Stimulated activated naive CD8-positive, alpha-beta T cell treated with anti-CD3 and anti-CD28 coated beads, Interleukin-15, Interleukin-2, amounts not matched to agents 100 ng/mL and 50 ng/mL, for 24 hours (primary cell): ENCODE results near the gene SLMAP.
A peak's percentile ranks its signal among the peaks of the same experiment; 100 is the strongest.

Experiments
- H3K27ac Mint-ChIP-seq: one replicate; pipeline ENCODE4 v1.8.0; 2021; ENCODE audit warnings: mild to moderate bottlenecking, mixed read lengths
- H3K27me3 Mint-ChIP-seq: one replicate; pipeline ENCODE4 v1.8.0; 2021; ENCODE audit warnings: mixed read lengths
- H3K36me3 Mint-ChIP-seq: one replicate; pipeline ENCODE4 v1.8.0; 2021; ENCODE audit warnings: low read depth, mixed read lengths
- H3K4me1 Mint-ChIP-seq: one replicate; pipeline ENCODE4 v1.8.0; 2021; ENCODE audit warnings: low read depth, mixed read lengths
- H3K4me3 Mint-ChIP-seq: one replicate; pipeline ENCODE4 v1.8.0; 2021; ENCODE audit warnings: mild to moderate bottlenecking, mixed read lengths
- H3K9me3 Mint-ChIP-seq: one replicate; pipeline ENCODE4 v1.8.0; 2021; ENCODE audit warnings: mixed read lengths

SLMAP gene

GRCh38 chr3:57770009-57770827 is 14.1 kb downstream of the SLMAP start:
- Mint-ChIP-seq H3K4me3 (no peak overlapping the region), H3K4me1 (peaks cover 36% of the 10 kb centered on the region), H3K27me3 (no peaks in the 10 kb centered on the region), H3K27ac (no peak overlapping the region), H3K36me3 (peaks cover 56% of the 10 kb centered on the region), H3K9me3 (no peaks in the 10 kb centered on the region)

- peaks cover 42% of the 10 kb centered on the region for H3K36me3 Mint-ChIP-seq
- H3K27me3 Mint-ChIP-seq, result no peaks in the 10 kb centered on the region
- H3K4me1 Mint-ChIP-seq, result peaks cover 25% of the 10 kb centered on the region
- H3K9me3 Mint-ChIP-seq, result no peaks in the 10 kb centered on the region
- no peak overlapping the region for H3K4me3 Mint-ChIP-seq
- no peak overlapping the region for H3K27ac Mint-ChIP-seq
Observed at GRCh38 chr3:57772251-57772650, 16.1 kb downstream of the SLMAP start.

- Mint-ChIP-seq H3K4me3 (no peak overlapping the region), H3K4me1 (peaks cover 16% of the 10 kb centered on the region), H3K27me3 (no peaks in the 10 kb centered on the region), H3K27ac (no peak overlapping the region), H3K9me3 (no peaks in the 10 kb centered on the region), H3K36me3 (peaks cover 18% of the 10 kb centered on the region)
Observed at GRCh38 chr3:57777774-57778173, 21.7 kb downstream of the SLMAP start.

GRCh38 chr3:57778494-57778893 is 22.4 kb downstream of the SLMAP start:
- Mint-ChIP-seq H3K27me3 (no peaks in the 10 kb centered on the region), H3K9me3 (no peaks in the 10 kb centered on the region), H3K36me3 (peaks cover 15% of the 10 kb centered on the region), H3K4me1 (peaks cover 23% of the 10 kb centered on the region), H3K27ac (no peak overlapping the region), H3K4me3 (no peak overlapping the region)

GRCh38 chr3:57779666-57780065 is 23.6 kb downstream of the SLMAP start:
- Mint-ChIP-seq H3K4me3 (no peak overlapping the region), H3K36me3 (peaks cover 15% of the 10 kb centered on the region), H3K4me1 (peaks cover 31% of the 10 kb centered on the region), H3K9me3 (no peaks in the 10 kb centered on the region), H3K27ac (no peak overlapping the region), H3K27me3 (no peaks in the 10 kb centered on the region)

GRCh38 chr3:57783186-57784088 is 27.3 kb downstream of the SLMAP start:
- Mint-ChIP-seq H3K4me3 (no peak overlapping the region), H3K27me3 (no peaks in the 10 kb centered on the region), H3K4me1 (peaks cover 31% of the 10 kb centered on the region), H3K9me3 (no peaks in the 10 kb centered on the region), H3K36me3 (peaks cover 15% of the 10 kb centered on the region), H3K27ac (no peak overlapping the region)

- H3K4me1 Mint-ChIP-seq, result peaks cover 26% of the 10 kb centered on the region
- H3K4me3 Mint-ChIP-seq, result no peak overlapping the region
Observed at GRCh38 chr3:57784089-57784735, 28.1 kb downstream of the SLMAP start.

GRCh38 chr3:57785446-57785845 is 29.3 kb downstream of the SLMAP start:
- Mint-ChIP-seq H3K4me3 (no peak overlapping the region), H3K27me3 (no peaks in the 10 kb centered on the region), H3K27ac (no peak overlapping the region), H3K4me1 (peaks cover 30% of the 10 kb centered on the region), H3K9me3 (no peaks in the 10 kb centered on the region), H3K36me3 (peaks cover 9% of the 10 kb centered on the region)

More at GRCh38 chr3:57784089-57784735, 28.1 kb downstream of the SLMAP start:
- Mint-ChIP-seq H3K27me3 (no peaks in the 10 kb centered on the region), H3K9me3 (no peaks in the 10 kb centered on the region), H3K36me3 (peaks cover 9% of the 10 kb centered on the region), H3K27ac (no peak overlapping the region)

- Mint-ChIP-seq H3K4me3 (no peak overlapping the region), H3K27ac (no peak overlapping the region), H3K36me3 (no peaks in the 10 kb centered on the region), H3K27me3 (no peaks in the 10 kb centered on the region), H3K9me3 (no peaks in the 10 kb centered on the region), H3K4me1 (peaks cover 26% of the 10 kb centered on the region)
Observed at GRCh38 chr3:57787867-57788623, 31.9 kb downstream of the SLMAP start.

- H3K4me1 Mint-ChIP-seq, result peaks cover 26% of the 10 kb centered on the region
- H3K27ac Mint-ChIP-seq, result no peak overlapping the region
- no peaks in the 10 kb centered on the region for H3K27me3 Mint-ChIP-seq
- H3K4me3 Mint-ChIP-seq, result no peak overlapping the region
- H3K9me3 Mint-ChIP-seq, result no peaks in the 10 kb centered on the region
- no peaks in the 10 kb centered on the region for H3K36me3 Mint-ChIP-seq
Observed at GRCh38 chr3:57788624-57789018, 32.5 kb downstream of the SLMAP start.

- Mint-ChIP-seq H3K4me1 (peaks cover 29% of the 10 kb centered on the region), H3K4me3 (no peak overlapping the region), H3K27me3 (no peaks in the 10 kb centered on the region), H3K36me3 (no peaks in the 10 kb centered on the region), H3K9me3 (no peaks in the 10 kb centered on the region), H3K27ac (no peak overlapping the region)
Observed at GRCh38 chr3:57791245-57791644, 35.1 kb downstream of the SLMAP start.

GRCh38 chr3:57792198-57792597 is 36.1 kb downstream of the SLMAP start:
- H3K36me3 Mint-ChIP-seq, result no peaks in the 10 kb centered on the region
- H3K27me3 Mint-ChIP-seq, result no peaks in the 10 kb centered on the region
- no peaks in the 10 kb centered on the region for H3K9me3 Mint-ChIP-seq
- H3K4me1 Mint-ChIP-seq, result peaks cover 31% of the 10 kb centered on the region
- H3K4me3 Mint-ChIP-seq, result no peak overlapping the region
- no peak overlapping the region for H3K27ac Mint-ChIP-seq

- no peaks in the 10 kb centered on the region for H3K9me3 Mint-ChIP-seq
- no peaks in the 10 kb centered on the region for H3K27me3 Mint-ChIP-seq
- H3K4me3 Mint-ChIP-seq, result no peak overlapping the region
- H3K4me1 Mint-ChIP-seq, result peaks cover 37% of the 10 kb centered on the region
- H3K36me3 Mint-ChIP-seq, result no peaks in the 10 kb centered on the region
- peak overlapping the region; percentile 62 for H3K27ac Mint-ChIP-seq
Observed at GRCh38 chr3:57793737-57794187, 37.7 kb downstream of the SLMAP start.

- H3K4me3 Mint-ChIP-seq, result no peak overlapping the region
- H3K27ac Mint-ChIP-seq, result peak overlapping the region; percentile 57
- no peaks in the 10 kb centered on the region for H3K36me3 Mint-ChIP-seq
- H3K27me3 Mint-ChIP-seq, result no peaks in the 10 kb centered on the region
- H3K4me1 Mint-ChIP-seq, result peaks cover 37% of the 10 kb centered on the region
- H3K9me3 Mint-ChIP-seq, result no peaks in the 10 kb centered on the region
Observed at GRCh38 chr3:57794501-57794900, 38.4 kb downstream of the SLMAP start.
